Osteoblast (primary cell): ENCODE data around the gene IFFO2. TPM values are rescaled to one million over a fixed set of nuclear protein-coding genes. Genes with fewer than 3 reads are reported as not detected.

Experiments
- DNase-seq: peaks from one replicate; pipeline ENCODE4 v3.0.0; 2011; ENCODE audit warnings: low spot score, mixed read lengths; ENCODE audit not compliant: insufficient read length; ENCODE audit errors: missing footprints
- H2AFZ ChIP-seq: 2 replicates; pipeline ENCODE4 v1.6.0; 2011; ENCODE audit warnings: mild to moderate bottlenecking, low read length
- H3K27ac ChIP-seq: 2 replicates; pipeline ENCODE4 v1.5.1; 2011; ENCODE audit warnings: mild to moderate bottlenecking, low read depth, low read length, moderate library complexity
- H3K27me3 ChIP-seq: 2 replicates; pipeline ENCODE4 v1.6.0; 2012; ENCODE audit warnings: mild to moderate bottlenecking, control low read depth, inconsistent platforms, low read length, moderate library complexity; ENCODE audit not compliant: insufficient read depth
- H3K36me3 ChIP-seq: 2 replicates; pipeline ENCODE4 v1.5.1; 2011; ENCODE audit warnings: mild to moderate bottlenecking, low read length, control low read depth, moderate library complexity; ENCODE audit not compliant: insufficient read depth
- H3K4me1 ChIP-seq: 2 replicates; pipeline ENCODE4 v1.5.1; 2011; ENCODE audit warnings: mild to moderate bottlenecking, low read length, control low read depth, moderate library complexity; ENCODE audit not compliant: insufficient read depth
- H3K4me2 ChIP-seq: 2 replicates; pipeline ENCODE4 v1.6.0; 2011; ENCODE audit warnings: mild to moderate bottlenecking, low read length; ENCODE audit not compliant: insufficient read depth
- H3K4me3 ChIP-seq: fragments of 200-600 bp; sonication (generic); 3 replicates; pipeline ENCODE4 v1.5.1; 2012; ENCODE audit warnings: mild to moderate bottlenecking, low read length, inconsistent platforms; ENCODE audit not compliant: insufficient read depth
- H3K79me2 ChIP-seq: 2 replicates; pipeline ENCODE4 v1.6.0; 2012; ENCODE audit warnings: mild to moderate bottlenecking, low read length, control low read depth, inconsistent platforms; ENCODE audit not compliant: insufficient read depth
- H3K9me3 ChIP-seq: 2 replicates; pipeline ENCODE4 v1.5.1; 2011; ENCODE audit warnings: low read depth, low read length, control low read depth
- H4K20me1 ChIP-seq: 2 replicates; pipeline ENCODE4 v1.6.0; 2012; ENCODE audit warnings: mild to moderate bottlenecking, low read length, control low read depth; ENCODE audit not compliant: insufficient read depth
- CTCF ChIP-seq: IDR thresholded peaks from 2 replicates; pipeline ENCODE4 v1.5.1; 2011; ENCODE audit warnings: mild to moderate bottlenecking, low read depth, low read length, moderate library complexity; ENCODE audit errors: extremely low read depth
- total RNA-seq: library from RNA; depleted of rRNA; stranded (reverse); fragments of >200 nt; gene quantifications from 2 replicates; pipeline ENCODE4 v1.2.3, GENCODE V29; 2012

Gene IFFO2
- total RNA-seq, 1 donor, result 10.9 TPM

GRCh38 chr1:18951416-18951815 lies 5.1 kb downstream of the IFFO2 start:
- peak overlapping the region; percentile 87 for H3K4me2 ChIP-seq
- peaks cover 18% of the 10 kb centered on the region for H4K20me1 ChIP-seq
- no peak for TF ChIP-seq CTCF
- peak; percentile 30 for DNase-seq
- no peaks in the 10 kb centered on the region for H3K27me3 ChIP-seq
- no peaks in the 10 kb centered on the region for H3K9me3 ChIP-seq
- no peak overlapping the region for H3K4me3 ChIP-seq
- H3K36me3 ChIP-seq, result peaks cover 6% of the 10 kb centered on the region
- peaks cover 91% of the 10 kb centered on the region for H3K79me2 ChIP-seq
- H2AFZ ChIP-seq, result peak overlapping the region; percentile 79
- peaks cover 63% of the 10 kb centered on the region for H3K4me1 ChIP-seq
- peak overlapping the region; percentile 89 for H3K27ac ChIP-seq

- Histone ChIP-seq H3K9me3 (no peaks in the 10 kb centered on the region), H3K79me2 (peaks cover 94% of the 10 kb centered on the region), H2AFZ (peak overlapping the region; percentile 79), H3K4me2 (peak overlapping the region; percentile 87), H4K20me1 (peaks cover 17% of the 10 kb centered on the region), H3K4me3 (peak overlapping the region; percentile 65), H3K4me1 (peaks cover 63% of the 10 kb centered on the region), H3K27ac (peak overlapping the region; percentile 89), H3K27me3 (no peaks in the 10 kb centered on the region), H3K36me3 (peaks cover 6% of the 10 kb centered on the region)
- peak; percentile 90 for DNase-seq
- TF ChIP-seq CTCF, result no peak
These were observed 6.0 kb downstream of the IFFO2 start for GRCh38 chr1:18950401-18951026.

- Histone ChIP-seq H3K27ac (peak overlapping the region; percentile 89), H3K4me2 (peak overlapping the region; percentile 87), H3K4me3 (peak overlapping the region; percentile 65), H3K27me3 (no peaks in the 10 kb centered on the region), H2AFZ (peak overlapping the region; percentile 79), H3K9me3 (no peaks in the 10 kb centered on the region), H4K20me1 (peaks cover 12% of the 10 kb centered on the region), H3K36me3 (peaks cover 6% of the 10 kb centered on the region), H3K79me2 (peaks cover 94% of the 10 kb centered on the region), H3K4me1 (peaks cover 58% of the 10 kb centered on the region)
- TF ChIP-seq CTCF, result peak; percentile 25
- DNase-seq, result peak; percentile 92
These were observed 6.6 kb downstream of the IFFO2 start for GRCh38 chr1:18949686-18950400.
